GM18951 (cell line): Measurements from ENCODE around the gene METRNL.

Source experiments
- POLR2A ChIP-seq: IDR thresholded peaks from 4 replicates; pipeline ENCODE4 v1.6.1; 2011; ENCODE audit warnings: mild to moderate bottlenecking; ENCODE audit not compliant: insufficient read length, insufficient read depth; ENCODE audit errors: extremely low read depth
- in situ Hi-C: fragments of 300-500 bp; cut with MboI; formaldehyde crosslinking; loops from one replicate; pipeline ENCODE4 v1.12.0; 2022; ENCODE audit warnings: low sequenced_read_pairs, mixed read lengths, inconsistent platforms; ENCODE audit not compliant: unreplicated experiment

Gene METRNL

DNA sequence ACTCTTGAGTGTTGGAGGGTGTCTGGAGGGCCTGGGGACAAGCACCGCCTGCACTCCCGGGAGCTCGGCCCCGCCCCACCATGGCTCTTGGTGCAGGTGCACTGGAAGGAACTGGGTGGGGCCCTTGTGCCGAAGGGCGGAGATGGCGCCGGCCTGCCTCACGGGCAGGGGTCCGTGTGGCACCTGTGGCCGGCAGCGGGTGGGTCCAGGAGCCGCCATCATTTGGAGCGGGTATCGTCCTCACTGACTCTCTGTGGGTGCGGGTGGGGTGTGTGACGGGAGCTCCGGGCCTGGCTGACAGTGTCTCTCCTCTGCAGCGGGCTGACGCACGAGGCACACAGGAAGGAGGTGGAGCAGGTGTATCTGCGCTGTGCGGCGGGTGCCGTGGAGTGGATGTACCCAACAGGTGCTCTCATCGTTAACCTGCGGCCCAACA, 5.2 kb downstream of the METRNL start:
- TF ChIP-seq POLR2A, result no peak

DNA sequence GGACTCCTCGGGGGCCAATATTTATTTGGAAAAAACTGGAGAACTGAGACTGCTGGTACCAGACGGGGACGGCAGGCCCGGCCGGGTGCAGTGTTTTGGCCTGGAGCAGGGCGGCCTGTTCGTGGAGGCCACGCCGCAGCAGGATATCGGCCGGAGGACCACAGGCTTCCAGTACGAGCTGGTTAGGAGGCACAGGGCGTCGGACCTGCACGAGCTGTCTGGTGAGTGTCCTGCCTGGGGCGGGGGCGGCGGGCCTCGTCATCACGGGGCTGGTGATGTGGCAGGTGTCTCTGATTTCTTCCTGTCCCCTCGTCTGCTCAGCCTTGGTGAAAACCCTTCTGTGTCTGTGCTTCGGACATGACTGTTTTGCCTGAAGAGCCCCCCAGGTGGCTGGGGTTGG, 5.7 kb downstream of the METRNL start:
- in situ Hi-C loops, result no loop called here
- TF ChIP-seq POLR2A, result no peak

More for the DNA sequence above, 5.2 kb downstream of the METRNL start:
- in situ Hi-C loops, result no loop called here

GRCh38 chr17:83085526-83086198, 6.3 kb downstream of the METRNL start:
- no peak for TF ChIP-seq POLR2A
- in situ Hi-C loops, result no loop called here

GRCh38 chr17:83086199-83086880, 6.9 kb downstream of the METRNL start:
- in situ Hi-C loops, result no loop called here
- TF ChIP-seq POLR2A, result no peak

DNA sequence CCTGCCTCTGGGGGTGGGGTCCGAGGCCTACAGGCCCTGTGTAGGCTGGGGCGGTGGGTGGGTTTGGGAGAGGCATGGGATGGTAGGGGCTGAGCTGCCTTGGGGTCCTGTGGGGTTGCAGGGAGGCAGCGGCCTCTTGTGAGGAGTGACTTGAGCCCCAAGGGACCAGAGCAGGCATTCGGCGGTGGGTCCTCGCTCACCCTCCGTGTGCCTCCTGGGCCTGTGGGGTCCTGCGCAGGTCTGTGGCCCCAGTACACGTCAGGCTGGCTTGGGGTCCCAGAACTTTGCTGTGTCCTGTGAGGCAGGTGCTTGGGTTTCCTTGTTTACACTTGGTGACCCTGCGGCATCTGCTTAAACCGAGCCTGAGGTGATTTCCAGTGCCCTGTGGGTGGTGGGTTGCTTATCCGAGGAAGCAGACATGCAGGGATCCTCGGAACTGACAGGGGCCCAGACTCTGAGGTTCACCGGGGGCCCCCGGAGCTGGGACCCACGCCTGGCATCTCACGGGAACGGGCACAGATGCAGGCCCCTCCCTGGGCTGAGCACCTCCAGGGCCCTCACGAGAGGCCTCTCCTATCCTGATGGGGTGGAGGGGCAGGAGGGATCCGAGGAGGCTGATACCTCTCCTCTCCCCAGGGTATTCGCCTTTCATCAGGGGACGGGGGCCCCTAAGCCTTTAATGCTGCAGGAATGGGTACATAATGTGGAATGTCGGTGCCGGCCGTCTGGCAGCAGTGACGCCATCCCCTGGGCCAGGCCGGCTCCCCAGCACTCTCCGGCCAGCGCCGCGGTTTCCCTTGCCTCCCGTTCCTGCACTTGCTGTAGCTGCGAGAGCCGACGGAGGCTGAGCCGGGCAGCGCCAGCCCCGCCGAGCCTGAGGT, 7.7 kb downstream of the METRNL start:
- TF ChIP-seq POLR2A, result no peak
- in situ Hi-C loops, result no loop called here

GRCh38 chr17:83087788-83088360, 8.5 kb downstream of the METRNL start:
- TF ChIP-seq POLR2A, result no peak
- in situ Hi-C loops, result no loop called here

GRCh38 chr17:83088451-83088850, 9.0 kb downstream of the METRNL start:
- in situ Hi-C loops, result no loop called here
- no peak for TF ChIP-seq POLR2A

- no peak for TF ChIP-seq POLR2A
- in situ Hi-C loops, result no loop called here
These were observed 9.5 kb downstream of the METRNL start for GRCh38 chr17:83088909-83089308.

DNA sequence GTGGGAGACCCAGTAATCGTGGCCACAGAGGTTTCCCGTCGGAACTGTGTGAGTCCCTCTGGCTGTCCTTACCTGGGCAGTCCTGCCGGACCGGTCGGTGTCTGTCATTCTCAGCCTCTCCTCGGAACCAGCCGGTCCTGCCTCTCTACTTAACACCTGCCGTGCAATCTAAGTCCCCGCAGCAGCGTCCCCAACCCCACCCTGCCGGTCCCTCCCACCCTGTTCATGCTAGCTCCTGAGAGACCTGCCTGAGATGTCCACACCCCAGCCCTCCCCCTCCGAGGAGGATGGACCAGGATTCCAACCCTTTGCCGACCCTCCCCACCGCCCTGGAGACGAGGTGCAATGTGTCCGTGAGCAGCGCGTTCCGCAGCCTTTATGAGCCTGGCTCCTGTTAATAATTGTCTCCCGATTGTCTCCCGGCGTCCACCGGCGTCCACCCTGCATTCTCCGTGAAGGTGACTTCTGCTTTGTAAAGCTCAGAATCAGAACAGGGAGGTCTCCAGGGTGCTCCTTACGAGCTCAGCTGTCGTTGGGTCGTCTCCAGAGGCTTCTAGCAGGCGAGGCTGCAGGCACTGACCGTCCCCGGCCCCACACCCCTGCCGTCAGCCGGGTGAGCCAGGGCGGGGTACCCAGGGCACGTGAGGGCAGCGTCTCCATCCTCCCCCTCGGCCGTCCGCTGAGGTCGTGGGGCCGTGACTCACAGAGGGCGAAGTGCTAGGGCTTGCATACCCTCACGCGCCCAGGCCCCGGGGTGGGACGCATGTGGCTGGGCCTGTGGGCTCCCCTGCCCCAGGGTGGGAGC, 10.1 kb downstream of the METRNL start:
- no peak for TF ChIP-seq POLR2A
- in situ Hi-C loops, result no loop called here

- TF ChIP-seq POLR2A, result no peak
These were observed 11.2 kb downstream of the METRNL start for GRCh38 chr17:83090444-83091256.

GRCh38 chr17:83091257-83092141, 12.1 kb downstream of the METRNL start:
- in situ Hi-C loops, result no loop called here
- TF ChIP-seq POLR2A, result no peak

More at GRCh38 chr17:83090444-83091256, 11.2 kb downstream of the METRNL start:
- in situ Hi-C loops, result no loop called here
